PFSK-1 (cell line): ENCODE data around the gene TSC1.

ENCODE experiments used
- POLR2AphosphoS5 ChIP-seq: IDR thresholded peaks from 2 replicates; pipeline ENCODE4 v1.6.1; 2012; ENCODE audit warnings: low read depth, mild to moderate bottlenecking, control low read depth, low read length, moderate library complexity
- SIN3A ChIP-seq: IDR thresholded peaks from 2 replicates; pipeline ENCODE4 v1.6.1; 2012; ENCODE audit warnings: mild to moderate bottlenecking, low read length, moderate library complexity, borderline replicate concordance; ENCODE audit not compliant: insufficient read depth
- TAF1 ChIP-seq: IDR thresholded peaks from 2 replicates; pipeline ENCODE4 v1.6.1; 2012; ENCODE audit warnings: low read length, control low read depth, borderline replicate concordance; ENCODE audit not compliant: insufficient read depth
- TF ChIP-seq, protein P1 (sequence below), 2 experiments: IDR thresholded peaks; 2 replicates each; pipeline versions ENCODE4 v1.6.1 to v1.8.0; 2011 to 2012; ENCODE audit warnings: low read depth in 2 of 2, low read length in 2 of 2, control low read depth in 1 of 2, inconsistent platforms in 1 of 2, mild to moderate bottlenecking in 1 of 2, moderate library complexity in 1 of 2; ENCODE audit not compliant: insufficient read depth in 1 of 2

DNA sequence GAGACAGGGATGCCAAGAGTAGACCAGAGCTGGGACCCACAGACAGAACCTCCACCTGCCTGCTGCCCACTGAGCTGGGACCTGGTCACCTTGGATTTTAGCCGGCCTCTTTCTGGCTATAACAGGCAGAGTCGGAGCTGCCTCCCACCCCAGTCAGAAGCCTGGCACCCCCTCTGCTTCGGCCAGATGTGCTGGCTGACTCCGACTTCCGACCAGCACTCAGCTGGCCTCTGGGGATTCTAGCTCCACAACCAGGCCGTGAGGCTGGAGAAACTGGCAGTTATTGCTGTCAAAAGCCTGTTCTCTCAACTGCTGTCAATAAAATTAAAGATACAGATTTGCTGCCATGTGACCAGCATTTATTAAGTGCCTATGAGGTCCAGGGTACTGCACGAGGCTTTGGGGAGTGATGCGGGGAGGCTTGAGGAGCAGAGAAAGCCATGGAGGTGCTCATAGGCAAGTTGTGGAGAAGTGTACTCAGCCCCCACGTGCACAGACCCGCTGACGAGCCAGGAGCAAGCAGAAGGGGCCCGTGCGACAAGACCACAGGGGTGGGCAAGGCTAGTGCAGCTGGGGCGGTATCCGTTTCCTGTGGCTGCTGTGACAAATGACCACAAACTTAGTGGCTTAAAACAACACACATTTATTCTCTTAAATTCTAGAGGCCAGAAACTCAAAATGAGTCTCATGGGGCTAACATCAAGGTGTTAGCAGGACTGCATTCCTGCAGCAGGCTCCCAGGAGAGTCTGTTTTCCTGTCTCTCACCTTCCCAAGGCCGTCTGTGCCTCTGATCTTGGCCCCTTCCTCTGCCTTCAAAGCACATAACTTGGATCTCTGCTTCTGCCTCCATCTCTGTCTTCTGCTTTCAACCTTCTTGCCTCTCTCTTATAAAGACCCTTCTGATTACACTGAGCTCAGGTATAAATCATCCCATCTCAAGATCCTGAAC is 47.2 kb upstream of the TSC1 start:
- TF ChIP-seq TAF1 (no peak), POLR2AphosphoS5 (no peak), SIN3A (no peak)
- TF ChIP-seq, protein P1, sequence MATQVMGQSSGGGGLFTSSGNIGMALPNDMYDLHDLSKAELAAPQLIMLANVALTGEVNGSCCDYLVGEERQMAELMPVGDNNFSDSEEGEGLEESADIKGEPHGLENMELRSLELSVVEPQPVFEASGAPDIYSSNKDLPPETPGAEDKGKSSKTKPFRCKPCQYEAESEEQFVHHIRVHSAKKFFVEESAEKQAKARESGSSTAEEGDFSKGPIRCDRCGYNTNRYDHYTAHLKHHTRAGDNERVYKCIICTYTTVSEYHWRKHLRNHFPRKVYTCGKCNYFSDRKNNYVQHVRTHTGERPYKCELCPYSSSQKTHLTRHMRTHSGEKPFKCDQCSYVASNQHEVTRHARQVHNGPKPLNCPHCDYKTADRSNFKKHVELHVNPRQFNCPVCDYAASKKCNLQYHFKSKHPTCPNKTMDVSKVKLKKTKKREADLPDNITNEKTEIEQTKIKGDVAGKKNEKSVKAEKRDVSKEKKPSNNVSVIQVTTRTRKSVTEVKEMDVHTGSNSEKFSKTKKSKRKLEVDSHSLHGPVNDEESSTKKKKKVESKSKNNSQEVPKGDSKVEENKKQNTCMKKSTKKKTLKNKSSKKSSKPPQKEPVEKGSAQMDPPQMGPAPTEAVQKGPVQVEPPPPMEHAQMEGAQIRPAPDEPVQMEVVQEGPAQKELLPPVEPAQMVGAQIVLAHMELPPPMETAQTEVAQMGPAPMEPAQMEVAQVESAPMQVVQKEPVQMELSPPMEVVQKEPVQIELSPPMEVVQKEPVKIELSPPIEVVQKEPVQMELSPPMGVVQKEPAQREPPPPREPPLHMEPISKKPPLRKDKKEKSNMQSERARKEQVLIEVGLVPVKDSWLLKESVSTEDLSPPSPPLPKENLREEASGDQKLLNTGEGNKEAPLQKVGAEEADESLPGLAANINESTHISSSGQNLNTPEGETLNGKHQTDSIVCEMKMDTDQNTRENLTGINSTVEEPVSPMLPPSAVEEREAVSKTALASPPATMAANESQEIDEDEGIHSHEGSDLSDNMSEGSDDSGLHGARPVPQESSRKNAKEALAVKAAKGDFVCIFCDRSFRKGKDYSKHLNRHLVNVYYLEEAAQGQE (IDR thresholded peaks at IDR 0.05; ENCODE audit: insufficient read depth in 1 of 2, low read depth in 2 of 2, low read length in 2 of 2): no peak
